HepG2 (cell line): ENCODE measurements around the gene SPATA31A5. TPM values are rescaled to one million over a fixed set of nuclear protein-coding genes. Genes with fewer than 3 reads are reported as not detected.
"Not testable (repeated sequence)": the region's sequence is repeated elsewhere in the genome, so short reads cannot be mapped to it uniquely, and the experiment has no call there.

Experiments
- ATAC-seq: fragments of 200-7000 bp; cut with Tn5 transposase; 3 replicates; pipeline ENCODE4 v1.9.1; 2020; ENCODE audit warnings: mild to moderate bottlenecking, moderate library complexity
- Bru-seq: library from RNA; stranded (reverse); fragments of 400-500 nt; gene quantifications from one replicate; lab custom pipeline; 2021; lab: Mats Ljungman, UMichigan
- BruChase-seq, 2 experiments: library from RNA; stranded (reverse); fragments of 400-500 nt; gene quantifications; one replicate each; lab custom pipeline; 2021; lab: Mats Ljungman, UMichigan
- BruUV-seq: library from RNA; stranded (reverse); fragments of 400-500 nt; replicated peaks from 2 replicates; lab custom pipeline; 2021; lab: Mats Ljungman, UMichigan
- CTCF ChIA-PET: fragments of 300-600 bp; formaldehyde crosslinking; extraction: SDS; loops from one replicate; lab custom pipeline; 2021; ENCODE audit warnings: low total read pairs, inconsistent platforms, low intra/inter-chr PET ratio; lab: Yijun Ruan, JAX
- POLR2A ChIA-PET: fragments of 350-600 bp; sonication (Branson Sonifier 250); formaldehyde crosslinking; loops from one replicate; lab custom pipeline; 2020; ENCODE audit warnings: antibody characterized with exemption, inconsistent platforms; lab: Yijun Ruan, JAX
- DNase-seq: peaks from one replicate; pipeline ENCODE4 v3.0.0-alpha.2; 2015; ENCODE audit warnings: low spot score
- FAIRE-seq: peaks from 3 replicates; lab custom pipeline; 2011; peaks lifted over from hg19 to GRCh38; lab: Jason Lieb, UNC
- H2AFZ ChIP-seq: one replicate; pipeline ENCODE4 v1.6.1; 2011; ENCODE audit warnings: low read length, inconsistent platforms
- H3K27ac ChIP-seq: fragments of 300-600 bp; 3 replicates; pipeline ENCODE4 v1.8.0; 2011; ENCODE audit warnings: mixed run types, mild to moderate bottlenecking, mixed read lengths, low read length, inconsistent platforms; ENCODE audit not compliant: insufficient read depth; ENCODE audit errors: extremely low read length
- H3K27me3 ChIP-seq, 2 experiments: fragments of 200-600 bp in 1 of 2; 2 replicates in 1 of 2; 3 replicates in 1 of 2; pipeline versions ENCODE4 v1.6.0 to v1.8.0; 2011; ENCODE audit warnings: low read length in 2 of 2, mild to moderate bottlenecking in 2 of 2, moderate library complexity in 2 of 2, inconsistent platforms in 1 of 2; ENCODE audit not compliant: insufficient read depth in 2 of 2, control insufficient read depth in 1 of 2
- H3K36me3 ChIP-seq, 2 experiments: fragments of 200-600 bp in 1 of 2; replicated peaks in 1 of 2; 2 replicates in 1 of 2; 3 replicates in 1 of 2; pipeline versions ENCODE4 v1.5.1 to v1.8.0; 2011; ENCODE audit warnings: low read length in 2 of 2, inconsistent platforms in 1 of 2; ENCODE audit not compliant: insufficient read depth in 2 of 2, control insufficient read depth in 1 of 2
- H3K4me1 ChIP-seq: 2 replicates; pipeline ENCODE4 v1.5.1; 2012; ENCODE audit warnings: low read length, inconsistent platforms; ENCODE audit not compliant: insufficient read depth
- H3K4me2 ChIP-seq: 2 replicates; pipeline ENCODE4 v1.6.0; 2011; ENCODE audit warnings: low read depth, low read length, inconsistent platforms
- H3K4me3 ChIP-seq, 3 experiments: fragments of 200-600 bp in 1 of 3; sonication (generic), shearing (Covaris generic) in 1 of 3; replicated peaks in 1 of 3; 2 replicates each; pipeline ENCODE4 v1.5.1; 2011 to 2016; ENCODE audit warnings: low read length in 3 of 3, inconsistent platforms in 2 of 3, low read depth in 2 of 3, mild to moderate bottlenecking in 2 of 3, control low read depth in 1 of 3, mixed read lengths in 1 of 3; ENCODE audit not compliant: insufficient read depth in 1 of 3
- H3K79me2 ChIP-seq: one replicate; pipeline ENCODE4 v1.6.1; 2011; ENCODE audit warnings: low read length, inconsistent platforms; ENCODE audit not compliant: insufficient read depth
- H3K9ac ChIP-seq: 2 replicates; pipeline ENCODE4 v1.6.0; 2011; ENCODE audit warnings: mild to moderate bottlenecking, low read depth, low read length, inconsistent platforms; ENCODE audit not compliant: insufficient read depth
- H3K9me3 ChIP-seq: 2 replicates; pipeline ENCODE4 v1.5.1; 2012; ENCODE audit warnings: mild to moderate bottlenecking, low read length
- H4K20me1 ChIP-seq: 2 replicates; pipeline ENCODE4 v1.6.0; 2011; ENCODE audit warnings: inconsistent platforms, mild to moderate bottlenecking, low read length, moderate library complexity; ENCODE audit not compliant: insufficient read depth
- WGBS: methylation state at CpG from one replicate; pipeline ENCODE4 v1.1.6; 2017; ENCODE audit warnings: low lambda C conversion rate; 5-methylcytosine and 5-hydroxymethylcytosine counted together
- in situ Hi-C: cut with HindIII; loops from 2 replicates; pipeline ENCODE4 v1.10.0; 2017; ENCODE audit warnings: low pct_unique_long_range_greater_than_20kb; ENCODE audit not compliant: extremely low pct_ligation_motif_present
- intact Hi-C: fragments of 100-400 bp; cut with micrococcal nuclease; formaldehyde crosslinking; loops from one replicate; pipeline ENCODE4 v1.10.0; 2022; ENCODE audit not compliant: unreplicated experiment
- long read RNA-seq, 2 experiments: library from RNA in 1 of 2; library from polyadenylated mRNA in 1 of 2; stranded (forward) in 1 of 2; unstranded in 1 of 2; transcript quantifications; one replicate each; pipeline ENCODE4 v2.0.0, GENCODE V29; 2019 to 2022
- polyA minus RNA-seq, 3 experiments: library from RNA; depleted of rRNA, polyadenylated mRNA; stranded (reverse); fragments of >200 nt; gene quantifications; 2 replicates each; pipeline ENCODE4 v1.2.3, GENCODE V29; 2011; ENCODE audit warnings: low replicate concordance in 1 of 3
- polyA plus RNA-seq, 8 experiments: library from polyadenylated mRNA; depleted of rRNA in 3 of 8; stranded (reverse) in 7 of 8; unstranded in 1 of 8; fragments of >200 nt; fragmentation: Illumina TruSeq in 4 of 8; extraction: Trizol in 4 of 8; gene quantifications; 2 replicates each; pipeline versions ENCODE4 v1.2.1 to v1.2.3, GENCODE V29; 2011 to 2016; ENCODE audit warnings: low read depth in 4 of 8, missing spikeins in 1 of 8, mixed read lengths in 1 of 8; ENCODE audit not compliant: insufficient read depth in 1 of 8
- total RNA-seq, 5 experiments: library from RNA; depleted of rRNA; stranded (reverse); fragments of >200 nt; fragmentation: Illumina TruSeq; extraction: Trizol; gene quantifications; 2 replicates each; pipeline ENCODE4 v1.2.3, GENCODE V29; 2016; ENCODE audit warnings: low read depth in 1 of 5

SPATA31A5 gene
- total RNA-seq (2016; rRNA removed; fragmentation: Illumina TruSeq; extraction: Trizol) (not detected in 2 replicates), polyA plus RNA-seq (2011; rRNA removed) (not detected in 2 replicates), polyA minus RNA-seq (2011; rRNA and poly(A)+ RNA removed; ENCODE audit: low replicate concordance) (not detected in 2 replicates), Bru-seq, nascent RNA (not detected), BruChase-seq, experiment 1, labeled RNA remaining after a 6-hour chase (not detected), BruChase-seq, experiment 2, labeled RNA remaining after a 2-hour chase (not detected)
- total RNA-seq (2016; cell fraction: cytosol; rRNA removed; fragmentation: Illumina TruSeq; extraction: Trizol; ENCODE audit: low read depth), result not detected in 2 replicates
- total RNA-seq (2016; cell fraction: insoluble cytoplasmic fraction; rRNA removed; fragmentation: Illumina TruSeq; extraction: Trizol), result not detected in 2 replicates
- not detected in 2 replicates for total RNA-seq (2016; cell fraction: membrane; rRNA removed; fragmentation: Illumina TruSeq; extraction: Trizol)
- total RNA-seq (2016; cell fraction: nucleus; rRNA removed; fragmentation: Illumina TruSeq; extraction: Trizol), result not detected in 2 replicates
- not detected in 2 replicates for polyA plus RNA-seq (2011; cell fraction: cytosol; rRNA removed)
- not detected in 2 replicates for polyA plus RNA-seq (2011; cell fraction: nucleus; rRNA removed)
- polyA plus RNA-seq (2012), result not detected in 2 replicates
- not detected in 2 replicates for polyA plus RNA-seq (2016; cell fraction: cytosol; fragmentation: Illumina TruSeq; extraction: Trizol; ENCODE audit: low read depth)
- polyA plus RNA-seq (2016; cell fraction: insoluble cytoplasmic fraction; fragmentation: Illumina TruSeq; extraction: Trizol; ENCODE audit: low read depth), result not detected in 2 replicates
- polyA plus RNA-seq (2016; cell fraction: membrane; fragmentation: Illumina TruSeq; extraction: Trizol; ENCODE audit: low read depth), result not detected in 2 replicates
- polyA plus RNA-seq (2016; cell fraction: nucleus; fragmentation: Illumina TruSeq; extraction: Trizol; ENCODE audit: insufficient read depth, low read depth), result not detected in 2 replicates
- polyA minus RNA-seq (2011; cell fraction: cytosol; rRNA and poly(A)+ RNA removed), result not detected in 2 replicates
- polyA minus RNA-seq (2011; cell fraction: nucleus; rRNA and poly(A)+ RNA removed), result not detected in 2 replicates
- long read RNA-seq, experiment 1, result 0 reads
- long read RNA-seq, experiment 2, result 0 reads

DNA sequence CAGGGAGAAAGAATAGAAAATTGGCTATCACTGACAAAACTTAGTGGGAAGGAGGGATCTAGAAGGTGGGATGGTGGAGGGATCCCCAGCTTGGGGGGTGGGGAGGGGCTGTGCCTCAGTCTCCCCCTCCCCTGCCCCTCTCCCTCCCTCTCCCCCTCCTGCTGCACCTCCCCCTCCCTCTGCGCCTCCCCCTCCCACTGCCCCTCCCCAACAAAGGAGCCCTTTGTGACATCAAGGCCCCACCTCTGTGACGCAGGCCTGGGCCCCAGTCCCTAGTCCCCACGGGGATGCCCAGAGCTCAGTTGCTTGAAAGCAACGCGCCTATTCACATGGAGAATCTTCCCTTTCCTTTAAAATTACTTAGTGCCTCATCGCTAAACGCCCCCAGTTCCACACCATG, at the start of gene SPATA31A5:
SPATA31A5 (plus strand) TSS at position 301 of the 400 bp plus-strand sequence; CDS start at position 330, 29 bp downstream.
- H3K27me3 ChIP-seq, POLR2A ChIA-PET, H3K79me2 ChIP-seq, H3K4me1 ChIP-seq, in situ Hi-C loops, ATAC-seq, FAIRE-seq, H4K20me1 ChIP-seq, H3K27ac ChIP-seq, intact Hi-C loops, H3K4me3 ChIP-seq, H3K36me3 ChIP-seq, BruUV-seq, CTCF ChIA-PET, H3K4me2 ChIP-seq, DNase-seq, H3K9ac ChIP-seq, H2AFZ ChIP-seq, H3K9me3 ChIP-seq: not testable (repeated sequence)
- WGBS, result no CpG with 5 or more reads among the region's 7 CpGs

DNA sequence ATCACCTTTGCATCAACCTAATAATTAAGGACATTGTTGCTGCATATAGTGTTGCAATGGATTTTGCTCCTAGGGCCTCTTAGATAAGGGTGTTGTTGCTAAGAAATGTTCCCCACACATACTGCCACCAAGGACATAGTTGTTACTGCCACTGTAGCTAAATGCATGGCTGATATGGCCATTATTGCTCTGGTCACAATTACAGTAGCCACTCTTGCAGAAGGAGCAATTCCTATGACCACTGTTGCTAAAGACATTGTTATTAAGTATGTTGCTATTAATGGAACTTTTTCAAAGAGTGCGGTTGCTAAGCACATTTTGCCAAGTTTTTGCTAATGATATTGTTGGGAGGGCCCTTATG, 48.8 kb downstream of the SPATA31A5 start:
- FAIRE-seq, CTCF ChIA-PET: not testable (repeated sequence)

DNA sequence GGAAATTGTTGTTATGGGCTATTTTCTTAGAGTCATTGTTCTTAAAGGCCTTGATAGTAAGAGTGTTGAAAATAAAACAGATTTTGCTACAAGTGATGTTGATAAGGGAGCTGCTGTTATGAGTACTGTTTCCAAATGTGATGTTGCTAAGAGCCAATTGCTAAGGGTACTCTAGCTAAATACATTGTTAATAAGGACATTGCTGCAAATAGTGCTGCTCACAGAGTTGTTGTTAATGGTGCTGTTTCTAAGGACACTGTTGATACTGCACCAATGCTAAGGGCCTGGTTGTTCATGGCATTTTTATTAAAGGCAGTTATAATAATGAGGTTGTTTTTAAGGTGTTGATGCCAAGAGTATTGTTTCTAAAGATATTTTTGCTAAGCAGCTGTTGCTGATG, 52.2 kb downstream of the SPATA31A5 start:
- CTCF ChIA-PET, H3K4me2 ChIP-seq, H3K4me1 ChIP-seq, H3K27me3 ChIP-seq, H2AFZ ChIP-seq, in situ Hi-C loops, intact Hi-C loops, BruUV-seq, DNase-seq, H3K9ac ChIP-seq, H3K36me3 ChIP-seq, H3K4me3 ChIP-seq, H4K20me1 ChIP-seq, H3K27ac ChIP-seq, FAIRE-seq, H3K9me3 ChIP-seq, POLR2A ChIA-PET, ATAC-seq, H3K79me2 ChIP-seq: not testable (repeated sequence)

More for the DNA sequence above, 48.8 kb downstream of the SPATA31A5 start:
- H3K27me3 ChIP-seq, POLR2A ChIA-PET, in situ Hi-C loops, H3K4me2 ChIP-seq, H3K9me3 ChIP-seq, H3K4me1 ChIP-seq, ATAC-seq, BruUV-seq, DNase-seq, H3K79me2 ChIP-seq, intact Hi-C loops, H3K9ac ChIP-seq, H4K20me1 ChIP-seq, H3K4me3 ChIP-seq, H3K36me3 ChIP-seq, H3K27ac ChIP-seq, H2AFZ ChIP-seq: not testable (repeated sequence)
- WGBS, result no CpG with 5 or more reads among the region's 1 CpG
